Measurements from ENCODE around the gene UTP18.

- TF ChIP-seq CTCF (IDR thresholded peaks at IDR 0.05) (no peak), POLR2A (IDR thresholded peaks at IDR 0.05) (no peak)
Observed at GRCh38 chr17:51279183-51279582, 18.8 kb downstream of the UTP18 start.

All from uterus (tissue), 2 donors.